Glomerular visceral epithelial cell (primary cell): Measurements from ENCODE around the gene BORCS6.
"Not testable (repeated sequence)": the region's sequence is repeated elsewhere in the genome, so short reads cannot be mapped to it uniquely, and the experiment has no call there.

ENCODE experiments used
- DNase-seq: peaks from one replicate; pipeline ENCODE4 v3.0.0-alpha.2; 2016; ENCODE audit errors: extremely low spot score

BORCS6 gene

GRCh38 chr17:8189711-8190477 lies at the start of gene BORCS6:
Gene BORCS6, minus strand, starts transcription at chr17:8190180. Its CDS starts 40 bp downstream, at chr17:8190140.
- peak; percentile 99 for DNase-seq

GRCh38 chr17:8237886-8238285 lies 47.9 kb upstream of the BORCS6 start:
- no peak for DNase-seq

- DNase-seq: no peak
Measured at GRCh38 chr17:8237175-8237574, 47.2 kb upstream of the BORCS6 start.

- no peak for DNase-seq
Measured at GRCh38 chr17:8235676-8236075, 45.7 kb upstream of the BORCS6 start.

- DNase-seq: no peak
Measured at GRCh38 chr17:8234361-8235270, 44.6 kb upstream of the BORCS6 start.

GRCh38 chr17:8231701-8232100 lies 41.7 kb upstream of the BORCS6 start:
- DNase-seq: no peak

- DNase-seq: no peak
Measured at GRCh38 chr17:8227238-8227581, 37.2 kb upstream of the BORCS6 start.

- peak; percentile 84 for DNase-seq
Measured at GRCh38 chr17:8226536-8227237, 36.7 kb upstream of the BORCS6 start.

- peak; percentile 67 for DNase-seq
Measured at GRCh38 chr17:8225813-8226535, 36.0 kb upstream of the BORCS6 start.

GRCh38 chr17:8224891-8225812 lies 35.2 kb upstream of the BORCS6 start:
- DNase-seq: no peak

GRCh38 chr17:8223356-8224126 lies 33.6 kb upstream of the BORCS6 start:
- DNase-seq: peak; percentile 52

GRCh38 chr17:8222630-8223355 lies 32.8 kb upstream of the BORCS6 start:
- peak; percentile 94 for DNase-seq

GRCh38 chr17:8222380-8222629 lies 32.3 kb upstream of the BORCS6 start:
- no peak for DNase-seq

- peak; percentile 93 for DNase-seq
Measured at GRCh38 chr17:8221663-8222379, 31.8 kb upstream of the BORCS6 start.

- DNase-seq: peak; percentile 93
Measured at GRCh38 chr17:8220783-8221662, 31.0 kb upstream of the BORCS6 start.

GRCh38 chr17:8214000-8214399 lies 24.0 kb upstream of the BORCS6 start:
- DNase-seq: not testable (repeated sequence)

- DNase-seq: no peak
Measured at GRCh38 chr17:8212312-8213180, 22.6 kb upstream of the BORCS6 start.
